COLO668 (cell line): ENCODE results near the gene UFD1.

ENCODE experiments used
- DNase-seq: peaks from one replicate; lab custom pipeline; 2025; ENCODE audit not compliant: unreplicated experiment; lab: John Stamatoyannopoulos, UW

Gene UFD1

DNA sequence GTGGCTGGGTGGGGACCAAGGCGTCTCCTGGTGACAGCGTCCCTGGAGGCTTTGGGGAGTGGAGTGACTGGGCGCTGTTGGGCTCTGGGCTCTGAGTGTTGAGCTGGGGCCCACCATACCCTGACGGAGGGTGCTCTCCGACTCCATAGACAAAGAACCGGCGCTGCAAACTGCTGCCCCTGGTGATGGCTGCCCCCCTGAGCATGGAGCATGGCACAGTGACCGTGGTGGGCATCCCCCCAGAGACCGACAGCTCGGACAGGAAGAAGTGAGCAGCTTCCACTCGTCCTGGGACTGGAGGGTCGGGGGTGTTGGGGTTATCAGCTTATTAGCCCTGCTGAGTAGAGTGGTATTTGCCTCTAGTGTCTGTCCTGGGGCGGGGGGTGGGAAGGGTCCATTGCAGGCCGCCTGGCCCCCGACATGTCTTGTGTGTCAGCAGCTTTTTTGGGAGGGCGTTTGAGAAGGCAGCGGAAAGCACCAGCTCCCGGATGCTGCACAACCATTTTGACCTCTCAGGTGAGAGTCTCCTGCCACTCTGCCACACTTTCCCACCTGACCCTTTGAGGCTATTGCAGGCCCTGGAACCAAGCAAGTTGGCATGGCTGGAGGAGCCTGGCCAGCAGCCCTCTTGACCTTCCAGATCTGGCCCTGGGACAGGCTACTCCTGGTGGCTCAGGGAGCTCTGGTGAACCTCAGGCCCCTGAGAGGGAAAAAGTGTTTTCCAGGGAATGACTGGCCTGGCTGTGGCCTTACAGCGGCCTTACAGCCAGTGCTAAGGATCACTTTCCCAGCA is 37.6 kb upstream of the UFD1 start:
- no peak for DNase-seq

DNA sequence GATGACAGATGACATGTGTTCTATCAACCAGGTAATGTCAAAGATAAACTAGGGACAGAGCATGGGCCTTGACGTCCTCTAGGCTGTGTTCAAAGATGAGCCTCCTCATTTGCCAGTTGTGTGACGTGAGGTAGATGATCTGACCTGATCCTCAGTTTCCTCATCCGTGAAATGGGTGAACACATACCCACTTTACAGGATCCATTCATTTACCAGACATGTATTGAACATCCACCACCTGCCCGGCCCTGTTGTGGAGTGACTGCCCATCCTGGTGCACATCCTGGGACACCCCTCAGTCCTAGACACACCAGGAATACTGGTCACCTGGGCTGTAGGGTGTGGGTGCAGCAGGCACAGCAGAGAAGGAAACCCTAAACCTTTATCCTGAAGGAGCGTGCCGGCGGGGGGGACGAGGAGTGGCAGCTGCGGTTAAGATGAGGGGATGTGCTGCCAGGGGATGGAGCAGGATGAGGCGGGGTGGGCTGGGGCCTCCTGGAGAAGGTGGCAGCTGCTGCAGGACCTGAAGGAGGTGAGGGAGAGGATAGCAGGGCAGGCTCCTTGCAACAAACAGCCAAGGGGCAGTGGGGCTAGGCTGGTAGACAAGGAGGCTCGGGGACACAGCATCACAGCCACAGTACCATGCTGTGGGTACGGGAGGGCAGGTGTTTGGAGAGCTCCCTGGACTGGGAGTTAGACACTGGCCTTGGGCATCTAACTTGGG is 36.8 kb upstream of the UFD1 start:
- no peak for DNase-seq

DNA sequence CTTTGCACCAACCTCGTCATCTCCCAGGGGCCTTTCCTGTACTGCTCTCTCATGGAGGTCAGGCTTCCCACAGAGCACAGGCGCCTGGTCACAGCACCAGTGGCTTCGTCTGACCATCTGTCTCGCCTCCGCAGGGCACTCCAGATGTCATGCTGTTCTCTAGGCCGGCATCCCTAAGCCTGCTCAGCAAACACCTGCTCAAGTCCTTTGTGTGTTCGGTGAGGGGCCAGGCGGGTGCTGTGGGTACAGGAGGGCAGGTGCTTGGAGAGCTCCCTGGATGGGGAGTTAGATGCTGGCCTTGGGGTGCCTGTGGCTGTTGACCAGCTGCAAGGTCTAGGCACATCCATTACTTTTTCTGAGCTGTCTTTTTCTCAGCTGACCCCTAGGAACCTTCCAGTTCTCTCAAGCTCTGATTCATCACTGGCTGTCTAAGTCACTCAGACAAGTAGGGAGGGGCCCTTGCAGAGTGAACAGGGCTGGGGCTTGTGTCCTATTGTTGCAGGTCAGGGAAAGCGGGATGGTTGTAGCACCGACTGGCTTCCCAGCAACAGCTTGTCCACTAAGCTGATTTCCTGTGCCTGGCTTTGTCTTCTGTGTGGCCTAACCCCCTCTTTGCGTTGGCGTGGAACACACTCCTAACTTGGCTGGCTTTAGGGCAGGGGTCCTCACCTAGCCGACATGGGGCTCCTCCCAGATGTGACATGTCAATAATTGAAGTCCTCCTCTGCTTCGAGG is 36.0 kb upstream of the UFD1 start:
- peak; percentile 87 for DNase-seq

DNA sequence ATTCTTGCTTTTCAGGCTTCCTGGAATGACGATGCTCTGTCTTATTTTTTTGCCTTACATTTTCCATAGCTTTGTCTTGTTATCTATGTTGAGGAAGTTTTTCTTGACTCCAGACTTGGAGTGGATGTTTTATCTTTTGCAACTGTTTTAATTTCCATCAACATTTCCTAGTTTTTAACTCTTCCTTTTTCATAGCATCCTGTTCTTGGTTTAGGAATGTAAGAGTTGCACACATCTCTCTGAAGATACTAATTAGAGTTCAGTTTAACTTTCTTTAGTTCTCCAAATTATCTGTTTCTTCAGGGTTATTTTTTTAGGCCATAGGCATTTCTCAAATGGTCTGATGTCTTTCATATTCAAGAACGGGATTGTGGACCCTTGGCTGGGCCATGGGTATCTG is 34.8 kb upstream of the UFD1 start:
- DNase-seq = no peak

DNA sequence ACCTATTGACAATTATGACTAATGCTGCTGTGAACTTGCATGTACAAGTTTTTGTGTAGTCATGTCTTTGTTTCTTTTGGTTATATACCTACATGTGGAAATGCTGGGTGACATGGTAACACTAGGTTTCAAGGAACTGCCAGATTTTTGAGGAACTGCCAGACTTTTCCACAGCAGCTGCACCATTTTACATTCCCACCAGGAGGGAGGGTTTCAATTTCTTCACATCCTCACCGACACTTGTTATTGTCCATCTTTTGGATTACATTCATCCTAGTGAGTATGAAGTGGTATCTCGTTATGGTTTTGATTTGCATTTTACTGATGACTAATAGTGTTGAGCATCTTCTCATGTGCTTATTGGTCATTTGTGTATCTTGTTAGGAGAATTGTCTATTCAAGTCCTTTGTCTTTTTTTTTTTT is 31.9 kb upstream of the UFD1 start:
- no peak for DNase-seq

DNA sequence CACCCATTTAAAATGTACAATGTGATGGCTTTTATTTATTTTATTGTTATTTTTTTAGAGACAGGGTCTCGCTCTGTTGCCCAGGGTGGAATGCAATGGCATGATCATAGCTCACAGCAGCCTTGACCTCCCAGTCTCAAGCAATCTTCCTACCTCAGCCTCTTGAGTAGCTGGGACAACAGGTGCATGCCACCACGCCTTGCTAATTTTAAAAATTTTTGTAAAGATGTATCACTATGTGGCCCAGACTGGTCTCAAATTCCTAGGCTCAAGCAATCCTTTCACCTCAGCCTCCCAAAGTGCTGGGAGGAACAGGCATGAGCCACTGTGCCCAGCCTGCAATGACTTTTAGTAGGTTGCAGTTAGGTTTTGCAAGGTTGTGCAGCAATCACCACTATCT is 30.9 kb upstream of the UFD1 start:
- no peak for DNase-seq

DNA sequence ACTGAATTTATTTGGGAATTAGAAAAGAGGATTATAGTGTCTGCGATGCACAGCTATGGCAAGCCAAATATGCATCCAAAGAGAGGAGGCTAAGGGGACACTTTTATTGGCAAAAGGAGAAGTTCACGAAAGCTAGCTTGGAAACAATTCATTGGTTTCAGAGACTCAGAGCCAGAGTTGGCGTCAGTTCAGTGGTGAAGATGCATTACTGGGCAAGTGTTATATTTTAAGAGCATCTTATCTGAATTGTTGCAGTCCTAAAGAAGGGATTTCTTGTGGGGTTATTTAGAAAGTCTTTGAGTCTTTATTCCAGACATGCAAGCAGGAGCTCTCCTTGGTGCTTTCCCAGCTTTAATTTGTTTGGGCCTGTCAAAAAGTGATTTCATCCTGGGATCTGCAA is 30.2 kb upstream of the UFD1 start:
- no peak for DNase-seq

DNA sequence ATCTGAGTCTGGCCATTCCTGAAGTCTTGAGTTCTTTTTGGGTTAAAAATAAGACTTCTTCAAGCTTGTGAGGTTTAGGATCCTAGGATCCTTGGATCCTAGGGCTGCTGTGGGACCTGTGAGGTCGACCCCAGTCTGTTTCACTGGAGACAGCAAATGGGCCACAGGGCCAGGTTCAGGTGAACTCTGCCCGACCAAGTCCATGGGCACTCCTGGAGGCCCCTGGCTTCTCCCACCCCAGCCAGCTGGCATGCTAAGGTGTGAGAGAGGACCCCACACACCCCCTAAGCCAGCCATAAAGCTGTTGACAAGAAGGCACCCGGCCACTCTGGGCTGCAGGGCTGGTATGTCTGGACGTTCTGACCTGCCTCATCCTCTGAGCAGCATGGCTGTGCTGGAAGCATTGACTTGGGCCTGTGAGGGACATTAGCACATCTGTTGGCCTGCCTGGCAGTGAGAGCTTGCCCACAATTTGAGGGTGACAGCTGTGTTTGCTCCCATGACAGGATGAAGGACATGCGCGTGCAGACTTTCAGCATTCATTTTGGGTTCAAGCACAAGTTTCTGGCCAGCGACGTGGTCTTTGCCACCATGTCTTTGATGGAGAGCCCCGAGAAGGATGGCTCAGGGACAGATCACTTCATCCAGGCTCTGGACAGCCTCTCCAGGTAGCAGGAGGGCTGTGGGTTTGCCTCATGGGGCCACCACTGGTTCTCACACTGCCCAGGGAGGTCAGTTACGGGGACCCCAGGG is 29.2 kb upstream of the UFD1 start:
- no peak for DNase-seq

DNA sequence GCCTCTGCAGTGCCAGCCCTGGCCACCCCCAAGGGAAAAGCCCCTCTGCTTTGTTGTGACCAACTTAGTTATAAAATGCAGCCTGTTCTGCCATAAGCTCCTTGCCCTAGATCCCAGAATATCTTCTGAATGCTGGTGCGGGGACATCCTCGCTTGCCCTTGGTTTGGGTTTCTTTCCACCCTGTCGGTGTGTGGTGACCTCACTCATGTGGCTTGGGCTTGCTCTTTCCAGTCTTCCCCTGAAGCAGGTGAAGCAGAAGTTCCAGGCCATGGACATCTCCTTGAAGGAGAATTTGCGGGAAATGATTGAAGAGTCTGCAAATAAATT is 28.5 kb upstream of the UFD1 start:
- no peak for DNase-seq

DNA sequence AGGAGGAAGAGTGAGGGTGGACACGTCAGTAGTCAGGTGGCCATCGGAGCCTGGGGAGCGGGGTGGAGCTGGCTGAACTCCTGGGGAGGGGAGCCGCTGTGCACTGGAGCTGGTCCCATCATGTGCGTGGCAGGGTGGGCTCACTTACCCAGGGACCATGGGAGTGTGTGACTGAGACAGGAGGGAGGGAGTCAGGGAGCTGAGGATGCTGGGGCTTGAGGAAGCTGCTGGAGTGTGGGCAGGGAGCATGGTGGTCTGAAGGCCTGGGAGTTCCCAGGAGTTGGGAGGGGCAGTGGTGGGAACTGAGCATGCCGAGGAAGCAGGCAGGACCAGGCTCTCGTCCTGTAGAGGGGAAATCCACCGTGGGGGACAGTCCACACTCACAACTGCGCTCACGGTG is 27.2 kb upstream of the UFD1 start:
- no peak for DNase-seq

DNA sequence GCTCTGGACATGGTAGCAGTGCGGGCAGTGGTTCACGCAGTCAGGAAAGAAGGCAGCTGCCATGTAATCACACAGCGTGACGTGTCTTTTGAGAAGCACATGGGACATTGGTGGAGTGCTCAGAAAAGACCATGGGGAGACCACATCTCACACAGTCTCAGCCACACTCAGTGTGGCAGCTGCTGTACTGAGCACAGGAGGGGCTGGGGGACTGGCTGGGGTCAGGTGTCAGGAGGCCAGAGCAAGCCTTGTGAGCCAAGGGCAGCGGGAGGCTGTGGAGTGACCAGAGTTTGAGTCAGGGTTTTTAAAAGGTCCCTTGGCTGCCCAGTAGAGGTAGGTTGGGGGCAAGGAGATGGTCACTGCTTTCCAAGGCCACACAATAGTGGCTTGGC is 26.7 kb upstream of the UFD1 start:
- no peak for DNase-seq

DNA sequence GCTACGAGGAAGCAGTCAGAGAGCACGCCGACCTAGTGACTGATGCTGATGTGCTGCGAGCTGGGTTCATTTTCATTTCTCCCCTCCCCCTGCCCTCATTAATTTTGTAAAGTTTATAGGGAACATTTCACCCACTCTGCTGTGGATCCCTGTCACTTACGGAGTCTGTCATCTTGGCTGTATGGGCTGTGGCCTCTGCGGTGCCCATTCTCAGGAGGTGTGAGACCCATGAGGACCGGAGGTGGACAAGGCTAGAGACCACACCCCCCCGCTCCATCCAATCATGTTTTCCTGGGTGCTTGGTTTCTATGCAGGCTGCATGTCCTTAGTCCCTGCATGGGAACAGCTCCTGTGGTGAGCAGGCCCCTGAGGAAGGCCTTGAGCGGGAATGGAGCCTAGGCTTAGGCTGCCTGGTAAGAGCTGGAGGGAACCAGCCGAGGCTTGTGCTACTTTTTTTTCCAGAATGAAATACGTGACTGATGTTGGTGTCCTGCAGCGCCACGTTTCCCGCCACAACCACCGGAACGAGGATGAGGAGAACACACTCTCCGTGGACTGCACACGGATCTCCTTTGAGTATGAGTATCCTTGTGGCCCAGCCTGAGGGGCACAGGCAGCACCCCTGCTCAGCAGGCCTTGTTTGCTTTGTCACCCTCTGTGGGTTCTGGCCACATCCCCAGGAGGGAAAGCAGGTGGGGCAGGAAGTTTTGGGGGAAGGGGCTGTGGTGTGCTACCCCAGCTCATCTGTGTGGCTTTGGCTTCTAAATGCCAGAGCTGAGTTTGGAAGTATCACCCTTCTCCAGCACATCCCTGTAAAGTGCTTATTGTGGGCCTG is 26.1 kb upstream of the UFD1 start:
- no peak for DNase-seq

DNA sequence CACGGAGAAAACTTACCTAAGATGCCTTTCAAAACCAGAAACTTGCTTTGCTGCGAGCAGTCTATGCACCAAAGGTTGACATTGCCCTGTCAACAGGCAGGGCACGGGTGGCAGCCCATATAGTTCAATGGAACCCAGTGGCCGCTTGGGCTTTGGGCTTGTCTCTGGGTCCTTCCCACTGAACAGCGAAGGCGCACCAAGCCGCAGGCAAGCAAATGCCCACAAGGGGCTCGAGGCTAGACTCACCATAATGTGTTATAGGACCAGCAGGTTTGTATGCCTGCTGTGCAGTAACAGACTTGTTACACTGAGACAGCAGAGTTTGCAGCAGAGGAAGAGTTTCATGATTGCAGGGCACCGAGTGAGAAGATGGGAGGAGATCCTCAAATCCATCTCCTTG is 24.9 kb upstream of the UFD1 start:
- no peak for DNase-seq

DNA sequence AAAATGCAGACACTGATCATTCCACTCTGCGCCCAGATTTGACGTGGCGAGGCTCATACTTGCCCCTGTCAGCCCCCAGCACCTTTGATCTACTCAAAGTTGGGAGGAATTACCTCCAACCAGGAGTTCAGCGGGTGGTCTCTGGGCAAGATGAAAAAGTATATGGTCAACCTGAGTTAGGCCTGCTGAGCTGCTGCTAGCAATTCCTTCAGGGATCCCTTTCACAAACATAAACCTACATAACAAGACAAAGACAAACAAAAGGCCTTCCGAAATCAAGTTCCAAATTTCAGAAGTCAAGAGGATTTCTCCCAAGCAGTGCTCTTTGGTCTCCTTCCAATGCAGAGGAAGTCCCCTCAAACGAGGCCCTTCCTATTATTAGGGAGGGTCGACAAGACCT is 24.4 kb upstream of the UFD1 start:
- DNase-seq = no peak

DNA sequence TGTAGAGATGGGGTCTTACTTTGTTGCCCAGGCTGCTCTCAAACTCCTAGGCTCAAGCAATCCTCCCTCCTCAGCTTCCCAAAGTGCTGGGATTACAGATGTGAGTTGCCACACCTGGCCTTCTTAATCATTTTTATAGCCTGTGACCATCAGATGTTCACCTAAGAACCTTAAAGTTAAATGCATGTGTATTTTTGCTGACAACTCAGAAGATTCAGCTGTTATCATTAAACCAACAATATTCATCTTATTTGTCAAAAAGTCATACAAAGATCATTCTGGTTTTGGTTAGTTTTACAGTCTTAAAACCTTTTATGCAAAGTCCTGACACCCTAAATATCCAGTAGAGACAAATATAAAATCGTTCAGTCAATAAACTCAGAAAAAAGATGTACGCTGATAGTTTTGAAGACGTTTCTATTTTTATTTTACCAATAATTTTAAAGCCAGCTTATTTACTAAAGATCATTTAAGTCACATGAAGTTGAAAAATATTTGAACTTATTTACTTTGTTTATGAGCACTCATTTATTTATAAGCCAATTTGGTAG is 23.0 kb upstream of the UFD1 start:
- DNase-seq = no peak

DNA sequence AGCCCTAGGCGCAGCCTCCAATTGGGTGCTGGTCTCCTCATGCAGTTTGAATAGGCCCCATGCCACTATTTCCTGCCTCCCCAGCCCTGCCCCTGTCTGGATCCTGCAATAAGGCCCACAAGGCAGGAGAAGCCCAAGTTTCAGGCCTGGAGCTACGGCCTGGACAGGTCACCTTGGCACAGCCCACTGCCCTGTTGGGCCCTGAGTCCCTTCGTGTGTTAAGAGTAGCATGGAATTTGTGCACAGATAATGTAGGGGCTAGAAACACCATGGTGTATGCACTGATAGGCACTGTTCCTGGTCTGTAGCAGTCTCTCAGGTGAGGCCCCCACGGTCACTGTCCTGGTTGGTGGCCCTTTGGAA is 20.9 kb upstream of the UFD1 start:
- no peak for DNase-seq

DNA sequence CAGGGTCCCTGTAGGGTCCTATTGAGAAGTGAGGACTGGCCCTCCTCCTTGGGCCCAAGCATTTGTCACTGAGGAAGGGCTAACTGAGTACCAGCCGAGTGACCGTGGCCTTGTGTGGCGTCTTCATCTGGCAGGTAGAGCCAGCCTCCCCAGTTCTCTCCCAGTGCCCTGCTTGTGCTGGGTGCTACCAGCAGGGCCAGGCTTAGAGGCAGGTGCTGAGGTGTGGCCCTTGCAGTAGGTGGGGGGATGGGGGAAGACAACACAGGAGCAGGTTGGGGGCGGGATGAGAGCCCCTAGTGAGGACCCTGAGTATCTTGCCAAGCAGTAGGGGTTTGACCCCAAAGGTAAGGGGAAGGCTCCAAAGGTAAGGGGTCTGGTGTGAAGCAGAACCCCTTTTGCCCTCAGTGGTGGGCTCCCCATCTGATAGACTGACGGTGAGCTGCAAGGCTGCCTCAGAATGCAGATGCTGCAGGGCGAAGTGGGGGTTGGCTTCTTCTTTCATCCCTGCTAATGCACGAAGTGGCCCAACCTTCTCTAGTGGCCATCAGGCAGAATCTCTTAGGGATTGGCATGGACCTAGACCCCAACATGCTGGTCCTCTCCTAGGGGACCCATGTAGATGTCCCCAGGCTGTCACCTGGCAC is 20.4 kb upstream of the UFD1 start:
- no peak for DNase-seq

DNA sequence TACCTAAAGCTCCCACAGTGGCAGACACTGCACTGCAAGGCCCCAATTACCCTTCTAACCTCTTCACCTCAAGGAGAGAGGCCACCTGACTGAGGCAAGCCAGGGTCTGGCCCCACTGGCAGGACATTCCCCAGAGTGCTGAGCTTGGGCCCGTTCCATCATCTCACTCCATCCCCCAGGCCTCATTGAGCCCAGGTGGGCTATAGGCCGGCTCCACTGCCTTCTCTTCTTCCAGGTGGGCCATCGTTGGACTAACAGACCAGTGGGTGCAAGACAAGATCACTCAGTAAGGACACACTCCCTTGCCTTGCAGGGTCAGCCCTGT is 19.8 kb upstream of the UFD1 start:
- DNase-seq = no peak

DNA sequence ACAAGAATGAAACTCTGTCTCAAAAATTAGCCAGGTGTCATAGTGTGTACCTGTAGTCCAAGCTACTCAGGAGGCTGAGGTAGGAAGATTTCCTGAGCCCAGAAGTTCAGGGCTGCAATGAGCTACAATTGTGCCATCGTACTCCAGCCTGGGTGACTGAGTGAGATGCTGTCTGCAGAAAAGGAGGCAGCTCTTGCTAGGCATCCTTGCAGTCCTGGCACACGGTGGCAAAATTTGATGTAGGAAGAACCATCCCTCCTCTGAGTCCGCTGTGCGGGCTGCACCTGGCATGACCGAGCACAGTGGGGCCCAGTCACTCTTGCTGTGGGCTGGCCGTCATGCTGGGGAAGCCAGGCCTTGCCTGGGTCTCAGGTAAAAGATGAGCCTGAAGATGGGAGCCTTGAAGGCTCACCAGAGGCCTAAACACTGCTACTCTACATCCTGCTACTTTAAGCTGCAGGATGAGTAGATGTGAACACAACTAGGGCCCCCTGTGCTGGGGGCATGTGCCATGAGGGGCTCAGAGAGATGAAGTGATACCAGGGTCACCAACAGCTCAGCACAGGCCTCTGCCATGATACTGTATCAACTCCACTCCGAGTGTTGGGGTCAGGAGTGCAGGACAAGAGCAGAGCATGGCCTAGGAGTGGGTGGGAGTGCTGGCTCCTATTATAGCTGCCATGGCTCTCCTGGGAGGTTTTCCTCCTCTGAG is 19.3 kb upstream of the UFD1 start:
- no peak for DNase-seq
